ENCODE data around the gene PAF1.

DNA sequence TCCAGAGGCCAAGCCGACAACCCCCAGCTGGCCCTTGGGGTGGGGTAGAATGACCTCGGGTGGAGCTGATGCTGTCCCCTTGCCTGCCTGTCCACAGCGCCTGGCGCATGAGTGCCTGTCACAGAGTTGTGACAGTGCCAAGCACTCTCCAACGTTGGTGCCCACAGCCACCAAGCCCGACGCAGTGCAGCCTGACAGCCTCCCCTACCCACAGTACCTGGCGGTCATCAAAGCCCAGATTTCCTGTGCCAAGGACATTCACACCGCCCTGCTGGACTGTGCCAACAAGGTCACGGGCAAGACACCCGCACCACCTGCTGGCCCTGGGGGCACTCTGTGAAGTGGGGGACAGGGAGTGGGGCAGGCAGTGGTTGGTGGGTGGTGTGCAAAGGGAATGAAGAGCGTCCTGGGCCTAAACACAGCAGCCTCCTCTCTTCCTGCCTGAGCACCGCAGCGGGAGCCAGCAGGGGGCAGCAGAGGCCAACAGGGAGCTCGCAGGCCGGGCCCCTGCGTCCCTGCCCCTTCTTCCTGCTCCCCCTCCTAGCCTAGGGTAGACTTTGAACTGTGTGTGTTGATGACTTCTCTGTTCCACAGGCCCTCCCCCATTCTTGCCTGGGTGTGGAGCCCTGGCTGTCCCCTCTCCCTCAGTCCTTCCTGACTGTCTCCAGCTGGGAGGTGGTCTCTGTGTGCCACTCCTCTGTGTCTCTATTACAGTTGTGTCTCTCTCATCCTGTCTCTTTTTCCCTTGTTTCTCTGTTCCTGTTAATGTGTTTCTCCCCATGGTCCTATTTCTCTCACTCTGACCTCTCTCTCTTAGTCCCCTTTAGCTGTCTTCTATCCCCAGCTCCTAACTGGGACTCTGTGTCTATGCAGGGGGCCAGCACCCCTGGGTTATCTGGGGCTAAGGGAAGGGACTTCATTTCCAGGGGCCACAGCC, 6.7 kb upstream of the PAF1 start:
- no peak for TF ChIP-seq POLR2A (IDR thresholded peaks at IDR 0.05; ENCODE audit: low read length)
- TF ChIP-seq GATA1 (IDR thresholded peaks at IDR 0.05; ENCODE audit: low read depth, low read length): no peak
